ENCODE data around the gene IGFALS.

The IGFALS gene

GRCh38 chr16:1762879-1763520 is 30.5 kb downstream of the IGFALS start:
- no peak for DNase-seq (ENCODE audit: low spot score)
- no peak for TF ChIP-seq CTCF (IDR thresholded peaks at IDR 0.05; ENCODE audit: extremely low read depth, missing control alignments)

- no peak for TF ChIP-seq CTCF (IDR thresholded peaks at IDR 0.05; ENCODE audit: extremely low read depth, missing control alignments)
- no peak for DNase-seq (ENCODE audit: low spot score)
Observed at GRCh38 chr16:1762196-1762878, 31.2 kb downstream of the IGFALS start.

GRCh38 chr16:1761751-1762150 is 31.8 kb downstream of the IGFALS start:
- DNase-seq (ENCODE audit: low spot score) = no peak
- TF ChIP-seq CTCF (IDR thresholded peaks at IDR 0.05; ENCODE audit: extremely low read depth, missing control alignments) = no peak

GRCh38 chr16:1760911-1761310 is 32.6 kb downstream of the IGFALS start:
- no peak for DNase-seq (ENCODE audit: low spot score)
- no peak for TF ChIP-seq CTCF (IDR thresholded peaks at IDR 0.05; ENCODE audit: extremely low read depth, missing control alignments)

GRCh38 chr16:1759511-1759910 is 34.0 kb downstream of the IGFALS start:
- DNase-seq (ENCODE audit: low spot score) = no peak
- TF ChIP-seq CTCF (IDR thresholded peaks at IDR 0.05; ENCODE audit: extremely low read depth, missing control alignments) = no peak

GRCh38 chr16:1758923-1759322 is 34.6 kb downstream of the IGFALS start:
- no peak for TF ChIP-seq CTCF (IDR thresholded peaks at IDR 0.05; ENCODE audit: extremely low read depth, missing control alignments)
- no peak for DNase-seq (ENCODE audit: low spot score)

GRCh38 chr16:1757714-1758461 is 35.6 kb downstream of the IGFALS start:
- no peak for DNase-seq (ENCODE audit: low spot score)
- no peak for TF ChIP-seq CTCF (IDR thresholded peaks at IDR 0.05; ENCODE audit: extremely low read depth, missing control alignments)
